ENCODE results near the gene PIP5KL1. TPM values are rescaled to one million over a fixed set of nuclear protein-coding genes. Genes with fewer than 3 reads are reported as not detected.
A peak's percentile ranks its signal among the peaks of the same experiment; 100 is the strongest.

Gene PIP5KL1
- total and polyA plus RNA-seq, 2 of the 8 experiments (the other 6 are each of a cell fraction or from before 2014, with no cell fraction given), result 13.4 to 15.4 TPM

- Histone ChIP-seq H3K23me2 (ENCODE audit: low read depth, low read length) (peaks cover 13% of the 10 kb centered on the region; the same call in 1 of the 2 replicates), H3K4me3 (ENCODE audit: extremely low read depth in 1 of 4, insufficient read depth in 2 of 4, low read depth in 3 of 4, low read length in 4 of 4) (peak overlapping the region; percentile 76 to 98 (median 88); a peak in 7 of 8 replicates), H2BK15ac (ENCODE audit: low read length) (no peak overlapping the region), H3K27me3 (replicated peaks in 1 of 4; ENCODE audit: control insufficient read depth in 3 of 4, extremely low read depth in 1 of 4, insufficient read depth in 3 of 4, low read length in 3 of 4) (no peaks in the 10 kb centered on the region), H2BK120ac (replicated peaks; ENCODE audit: low read depth, low read length) (no peak overlapping the region), H3K4ac (replicated peaks; ENCODE audit: insufficient read length, low read depth, low read length) (no peak overlapping the region), H3K4me1 (replicated peaks in 1 of 4; ENCODE audit: control insufficient read depth in 3 of 4, insufficient read depth in 4 of 4, low read length in 3 of 4) (peaks cover 0 to 20% (median 15%) of the 10 kb centered on the region in 4 experiments; a peak in 6 of 7 replicates), H3K27ac (ENCODE audit: low read depth, low read length) (0 out of 2 replicates have a peak overlapping the region, but pooled peaks have one; percentile 39), H4K20me1 (replicated peaks in 1 of 2; ENCODE audit: control insufficient read depth in 1 of 2, insufficient read depth in 2 of 2, low read length in 2 of 2) (peaks cover 3 to 26% of the 10 kb centered on the region in 2 experiments), H3K79me2 (ENCODE audit: control insufficient read depth in 1 of 2, insufficient read depth in 2 of 2, low read length in 2 of 2) (peaks cover 0 to 15% of the 10 kb centered on the region in 2 experiments; a peak in 1 of 4 replicates), H3K79me1 (ENCODE audit: low read depth, low read length) (peaks cover 10% of the 10 kb centered on the region), H2AK5ac (ENCODE audit: low read depth, low read length) (peak overlapping the region; percentile 72; the same call in 1 of the 2 replicates), H3K14ac (ENCODE audit: insufficient read length) (no peak overlapping the region), H2BK5ac (ENCODE audit: low read depth, low read length) (0 out of 2 replicates have a peak overlapping the region, but pooled peaks have one; percentile 81), H3K9me3 (ENCODE audit: insufficient read depth in 2 of 2, low read depth in 1 of 2, low read length in 1 of 2) (no peaks in the 10 kb centered on the region), H2AFZ (ENCODE audit: low read length) (0 out of 2 replicates have a peak overlapping the region, but pooled peaks have one; percentile 18), H3K36me3 (ENCODE audit: control insufficient read depth in 2 of 4, insufficient read depth in 4 of 4, low read length in 3 of 4) (peaks cover 0 to 11% (median 5%) of the 10 kb centered on the region in 4 experiments; a peak in 6 of 8 replicates), H4K91ac (replicated peaks; ENCODE audit: insufficient read length, low read length) (peak overlapping the region; percentile 38), H3K9ac (replicated peaks in 1 of 4; ENCODE audit: extremely low read depth in 1 of 4, low read depth in 3 of 4, low read length in 3 of 4) (peak overlapping the region in 3 of 4 experiments; percentile 47 to 80 (median 70); a peak in 5 of 7 replicates), H4K5ac (ENCODE audit: insufficient read length, low read depth, low read length) (peak overlapping the region; percentile 72), H3K4me2 (ENCODE audit: insufficient read depth in 1 of 2, low read depth in 2 of 2, low read length in 2 of 2) (peak overlapping the region; percentile 84 to 95), H4K8ac (ENCODE audit: extremely low read depth, insufficient read depth, low read length) (peak overlapping the region; percentile 96), H3K56ac (replicated peaks; ENCODE audit: insufficient read length, low read depth, low read length) (no peak overlapping the region), H3K18ac (ENCODE audit: extremely low read depth, low read length) (peak overlapping the region; percentile 24; the same call in 1 of the 2 replicates), H3K23ac (ENCODE audit: insufficient read length) (no peak overlapping the region), H2BK12ac (ENCODE audit: low read depth, low read length) (0 out of 2 replicates have a peak overlapping the region, but pooled peaks have one; percentile 68), H2BK20ac (ENCODE audit: low read length) (no peak overlapping the region)
- DNase-seq (ENCODE audit: low read depth in 1 of 2, low spot score in 2 of 2) (peak in 1 of 2 experiments; percentile 72), FAIRE-seq (no peak)
- WGBS, 2 experiments (ENCODE audit: extremely low coverage in 1 of 2, insufficient coverage in 1 of 2, insufficient read length in 1 of 2, insufficient replicate concordance in 2 of 2, low coverage in 1 of 2, low lambda C conversion rate in 2 of 2, missing lambda C conversion rate in 1 of 2), result 36% methylated on average over 24 of the region's 25 CpGs; no CpG with 5 or more reads in 1 of the 2 experiments
- POLR2A ChIA-PET (ENCODE audit: partially characterized antibody), result interaction anchor here (0.6 to 1.4 kb wide), 6 partner anchors 10 to 179 kb away, joined by 3 to 4 read pairs (median 3); no protein-coding TSS in a partner anchor
- 0 out of 2 replicates have a peak, but pooled peaks have one; percentile 0 for TF ChIP-seq E2F6 (IDR thresholded peaks at IDR 0.05)
- no peak for TF ChIP-seq EZH2 (IDR thresholded peaks at IDR 0.05; ENCODE audit: low read depth, low read length, severe bottlenecking)
- CTCF ChIA-PET (ENCODE audit: partially characterized antibody), result interaction anchor here (7.7 to 35.5 kb wide), 2 partner anchors 17 to 93 kb away, joined by 143 to 825 read pairs; no protein-coding TSS in a partner anchor
Measured at GRCh38 chr9:127938298-127938690, 7.7 kb upstream of the PIP5KL1 start.
